Upper lobe of left lung (tissue), 6 donors: ENCODE data around the gene FMN2. TPM values are rescaled to one million over a fixed set of nuclear protein-coding genes. Genes with fewer than 3 reads are reported as not detected.
A peak's percentile ranks its signal among the peaks of the same experiment; 100 is the strongest.

Experiments
- ATAC-seq, 2 donors: fragments of 200-7000 bp; cut with Tn5 transposase; one replicate each; pipeline ENCODE4 v1.9.1; 2022; ENCODE audit warnings: mild to moderate bottlenecking in 2 of 2, moderate library complexity in 2 of 2; ENCODE audit not compliant: low FRiP score in 2 of 2
- DNase-seq, 2 donors: peaks; one replicate each; pipeline ENCODE4 v3.0.0-alpha.2; 2019 to 2020
- H3K27ac ChIP-seq, 4 donors: fragments of 200-600 bp; sonication (generic); one replicate each; pipeline ENCODE4 v1.5.1; 2016 to 2019
- H3K27me3 ChIP-seq, 4 donors: fragments of 200-600 bp; sonication (generic); one replicate each; pipeline ENCODE4 v1.5.1; 2017 to 2019
- H3K36me3 ChIP-seq, 4 donors: fragments of 200-600 bp; sonication (generic); one replicate each; pipeline ENCODE4 v1.5.1; 2016 to 2019
- H3K4me1 ChIP-seq, 4 donors: fragments of 200-600 bp; sonication (generic); one replicate each; pipeline ENCODE4 v1.5.1; 2018 to 2019
- H3K4me3 ChIP-seq, 4 donors: fragments of 200-600 bp; sonication (generic); one replicate each; pipeline ENCODE4 v1.5.1; 2017 to 2019; ENCODE audit warnings: mild to moderate bottlenecking in 2 of 4, moderate library complexity in 1 of 4
- H3K9me3 ChIP-seq, 4 donors: fragments of 200-600 bp; sonication (generic); one replicate each; pipeline ENCODE4 v1.5.1; 2018 to 2019
- EP300 ChIP-seq, 4 donors: sonication (generic); formaldehyde crosslinking; IDR thresholded peaks; one replicate each; pipeline ENCODE4 v1.5.1; 2017; ENCODE audit warnings: antibody characterized with exemption in 4 of 4, control low read depth in 2 of 4
- POLR2A ChIP-seq, 4 donors: fragments of 450-650 bp; IDR thresholded peaks; one replicate each; pipeline ENCODE4 v1.5.1; 2016 to 2017; ENCODE audit warnings: antibody characterized with exemption in 4 of 4, mild to moderate bottlenecking in 2 of 4
- POLR2AphosphoS5 ChIP-seq, 2 donors: sonication (generic); formaldehyde crosslinking; IDR thresholded peaks; one replicate each; pipeline ENCODE4 v1.5.1; 2017; ENCODE audit warnings: antibody characterized with exemption in 2 of 2
- WGBS, 2 donors: methylation state at CpG; one replicate each; pipeline ENCODE4 v1.1.5; 2017 to 2018; 5-methylcytosine and 5-hydroxymethylcytosine counted together
- total RNA-seq, 6 donors: library from RNA; depleted of rRNA in 4 of 6; stranded (reverse); fragments of >200 nt in 4 of 6; gene quantifications; one replicate each; pipeline versions ENCODE4 v1.1.0 to v1.2.1, GENCODE V29; 2016 to 2021
- TF ChIP-seq, protein P1 (sequence below), 6 experiments: fragments of 450-650 bp in 4 of 6; fragments of 200-600 bp in 2 of 6; sonication (generic) in 2 of 6; IDR thresholded peaks; one replicate each; pipeline ENCODE4 v1.5.1; 2016 to 2019; ENCODE audit warnings: antibody characterized with exemption in 6 of 6
- donor health status: DM: no; HTN: no; CAD: no; lungs with moderate emphysema.
- donor health status: DM: no; HTN: yes; CAD: no; lungs with severe emphysema.

The FMN2 gene
- total RNA-seq, 6 donors from 2014 or later = 0.06 to 1.0 (median 0.54) TPM; not detected in 1

GRCh38 chr1:240282061-240282830, 190.6 kb downstream of the FMN2 start:
- H3K27ac ChIP-seq = no peak overlapping the region
- 60 to 75% methylated on average over 7 of the region's 7 CpGs for WGBS, 2 donors
- H3K4me3 ChIP-seq = no peak overlapping the region
- H3K4me1 ChIP-seq = no peaks in the 10 kb centered on the region
- no peak for DNase-seq
- H3K9me3 ChIP-seq = no peaks in the 10 kb centered on the region
- no peak for TF ChIP-seq POLR2A (IDR thresholded peaks at IDR 0.05)
- no peak for TF ChIP-seq POLR2AphosphoS5 (IDR thresholded peaks at IDR 0.05)
- no peak for TF ChIP-seq EP300 (IDR thresholded peaks at IDR 0.05)
- TF ChIP-seq, protein P1, sequence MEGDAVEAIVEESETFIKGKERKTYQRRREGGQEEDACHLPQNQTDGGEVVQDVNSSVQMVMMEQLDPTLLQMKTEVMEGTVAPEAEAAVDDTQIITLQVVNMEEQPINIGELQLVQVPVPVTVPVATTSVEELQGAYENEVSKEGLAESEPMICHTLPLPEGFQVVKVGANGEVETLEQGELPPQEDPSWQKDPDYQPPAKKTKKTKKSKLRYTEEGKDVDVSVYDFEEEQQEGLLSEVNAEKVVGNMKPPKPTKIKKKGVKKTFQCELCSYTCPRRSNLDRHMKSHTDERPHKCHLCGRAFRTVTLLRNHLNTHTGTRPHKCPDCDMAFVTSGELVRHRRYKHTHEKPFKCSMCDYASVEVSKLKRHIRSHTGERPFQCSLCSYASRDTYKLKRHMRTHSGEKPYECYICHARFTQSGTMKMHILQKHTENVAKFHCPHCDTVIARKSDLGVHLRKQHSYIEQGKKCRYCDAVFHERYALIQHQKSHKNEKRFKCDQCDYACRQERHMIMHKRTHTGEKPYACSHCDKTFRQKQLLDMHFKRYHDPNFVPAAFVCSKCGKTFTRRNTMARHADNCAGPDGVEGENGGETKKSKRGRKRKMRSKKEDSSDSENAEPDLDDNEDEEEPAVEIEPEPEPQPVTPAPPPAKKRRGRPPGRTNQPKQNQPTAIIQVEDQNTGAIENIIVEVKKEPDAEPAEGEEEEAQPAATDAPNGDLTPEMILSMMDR (IDR thresholded peaks at IDR 0.05) = no peak
- no peaks in the 10 kb centered on the region for H3K27me3 ChIP-seq
- no peak for ATAC-seq
- H3K36me3 ChIP-seq = no peaks in the 10 kb centered on the region

DNA sequence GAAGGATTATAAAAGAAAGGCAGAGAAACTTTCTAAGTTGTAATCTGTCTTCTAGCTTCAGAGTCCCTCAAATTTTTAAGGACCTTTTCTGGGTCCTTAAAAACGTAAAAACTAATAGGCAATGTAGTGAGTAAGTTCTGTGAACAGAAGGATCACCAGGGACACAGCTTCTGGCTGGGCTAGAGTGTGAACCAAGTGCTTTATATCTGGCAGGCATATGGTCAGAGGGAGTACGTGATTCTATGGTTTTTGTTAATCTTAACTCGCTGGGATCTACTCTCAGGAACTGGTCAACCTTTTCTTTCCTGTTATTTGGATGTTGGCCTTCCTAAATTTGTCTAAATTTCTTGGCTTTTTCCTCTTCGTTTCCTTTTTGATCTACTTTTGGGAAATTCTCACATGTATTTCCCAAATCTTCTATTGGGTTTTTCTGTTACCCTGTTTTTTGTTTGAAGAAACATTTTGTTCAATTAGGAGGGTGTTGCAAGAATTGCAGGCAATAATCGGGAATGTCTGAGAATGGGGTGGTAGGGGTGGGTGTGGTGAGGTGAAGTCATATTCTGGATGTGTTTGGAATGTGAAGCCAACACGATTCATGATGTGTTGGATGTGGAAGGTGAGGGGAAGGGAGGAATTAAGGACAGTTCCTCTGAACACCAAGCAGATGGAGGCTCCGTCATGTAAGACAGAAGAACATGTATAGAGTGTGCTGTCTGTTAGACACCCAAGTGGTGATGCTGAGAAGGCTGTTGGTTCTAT, 193.2 kb downstream of the FMN2 start:
- 73 to 79% methylated on average over 7 of the region's 7 CpGs for WGBS, 2 donors
- TF ChIP-seq, protein P1 (IDR thresholded peaks at IDR 0.05) = no peak
- TF ChIP-seq POLR2A (IDR thresholded peaks at IDR 0.05) (no peak), POLR2AphosphoS5 (IDR thresholded peaks at IDR 0.05) (no peak)
- ATAC-seq = peak in 1 of 2 donors; percentile 74
- Histone ChIP-seq H3K36me3 (no peaks in the 10 kb centered on the region), H3K27me3 (no peaks in the 10 kb centered on the region), H3K4me3 (no peak overlapping the region), H3K27ac (no peak overlapping the region), H3K4me1 (no peaks in the 10 kb centered on the region), H3K9me3 (no peaks in the 10 kb centered on the region)
- no peak for DNase-seq

DNA sequence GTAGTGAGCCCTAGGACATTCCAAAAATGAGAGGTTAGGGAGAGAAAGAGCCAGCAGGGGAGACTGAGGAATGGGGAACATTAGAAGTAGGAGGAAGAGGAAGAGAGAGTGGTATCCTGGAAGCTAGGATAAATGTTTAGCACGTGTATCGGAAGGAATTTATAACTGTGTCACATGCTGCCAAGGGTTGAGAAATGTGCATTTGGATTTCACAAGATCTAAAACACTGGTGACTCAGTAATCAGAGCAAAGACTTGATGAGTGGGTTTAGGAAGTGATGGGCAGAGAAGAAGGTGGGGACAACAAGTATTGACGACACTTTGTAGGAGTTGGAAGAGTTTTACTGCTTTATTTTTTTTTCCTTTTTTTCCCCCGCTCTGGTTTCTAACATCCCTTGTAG, 193.9 kb downstream of the FMN2 start:
- no peak for TF ChIP-seq POLR2AphosphoS5 (IDR thresholded peaks at IDR 0.05)
- TF ChIP-seq POLR2A (IDR thresholded peaks at IDR 0.05) = no peak
- no peak for TF ChIP-seq EP300 (IDR thresholded peaks at IDR 0.05)
- DNase-seq (no peak), ATAC-seq (peak in 1 of 2 donors; percentile 62)
- Histone ChIP-seq H3K4me3 (no peak overlapping the region), H3K27ac (no peak overlapping the region), H3K36me3 (no peaks in the 10 kb centered on the region), H3K4me1 (no peaks in the 10 kb centered on the region), H3K27me3 (no peaks in the 10 kb centered on the region), H3K9me3 (no peaks in the 10 kb centered on the region)
- 77 to 80% methylated on average over 4 of the region's 4 CpGs for WGBS, 2 donors

- no peak for ATAC-seq
- Histone ChIP-seq H3K27ac (no peak overlapping the region), H3K4me3 (no peak overlapping the region), H3K4me1 (no peaks in the 10 kb centered on the region), H3K27me3 (no peaks in the 10 kb centered on the region), H3K9me3 (no peaks in the 10 kb centered on the region), H3K36me3 (no peaks in the 10 kb centered on the region)
- WGBS, 2 donors = 93% methylated on average over 1 of the region's 1 CpG
- TF ChIP-seq, protein P1 (IDR thresholded peaks at IDR 0.05) = no peak
- TF ChIP-seq EP300 (IDR thresholded peaks at IDR 0.05) (no peak), POLR2A (IDR thresholded peaks at IDR 0.05) (no peak), POLR2AphosphoS5 (IDR thresholded peaks at IDR 0.05) (no peak)
- no peak for DNase-seq
Observed at GRCh38 chr1:240287722-240288121, 196.0 kb downstream of the FMN2 start.

DNA sequence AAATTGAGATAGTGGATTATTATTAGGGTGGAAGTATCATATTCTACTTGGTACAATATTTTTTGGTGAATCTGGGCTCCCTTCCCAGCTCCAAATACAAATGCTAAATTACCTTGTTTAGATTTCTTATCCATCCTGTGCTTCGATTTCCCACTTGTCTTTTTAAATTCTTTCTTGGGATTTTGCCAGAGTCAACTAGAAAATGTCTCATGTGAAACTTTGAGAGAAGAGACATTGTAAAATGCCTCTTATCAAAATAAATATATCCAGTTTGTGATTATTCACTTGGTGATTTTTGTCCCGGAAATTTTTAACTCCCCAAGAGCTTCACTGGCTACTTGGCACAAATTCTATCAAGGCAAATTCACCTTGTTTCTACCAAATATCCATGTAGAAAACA, 202.0 kb downstream of the FMN2 start:
- no peaks in the 10 kb centered on the region for H3K27me3 ChIP-seq
- no peaks in the 10 kb centered on the region for H3K9me3 ChIP-seq
- no peak overlapping the region for H3K27ac ChIP-seq
- no peak overlapping the region for H3K4me3 ChIP-seq
- TF ChIP-seq POLR2AphosphoS5 (IDR thresholded peaks at IDR 0.05) (no peak), POLR2A (IDR thresholded peaks at IDR 0.05) (no peak), EP300 (IDR thresholded peaks at IDR 0.05) (no peak)
- TF ChIP-seq, protein P1 (IDR thresholded peaks at IDR 0.05) = no peak
- DNase-seq (no peak), ATAC-seq (no peak)
- no peaks in the 10 kb centered on the region for H3K4me1 ChIP-seq
- WGBS, 2 donors = 38 to 42% methylated on average over 2 of the region's 2 CpGs
- H3K36me3 ChIP-seq = no peaks in the 10 kb centered on the region
